ENCODE results near the gene NSL1.
"Not testable (repeated sequence)": the region's sequence is repeated elsewhere in the genome, so short reads cannot be mapped to it uniquely, and the experiment has no call there.

NSL1 gene

DNA sequence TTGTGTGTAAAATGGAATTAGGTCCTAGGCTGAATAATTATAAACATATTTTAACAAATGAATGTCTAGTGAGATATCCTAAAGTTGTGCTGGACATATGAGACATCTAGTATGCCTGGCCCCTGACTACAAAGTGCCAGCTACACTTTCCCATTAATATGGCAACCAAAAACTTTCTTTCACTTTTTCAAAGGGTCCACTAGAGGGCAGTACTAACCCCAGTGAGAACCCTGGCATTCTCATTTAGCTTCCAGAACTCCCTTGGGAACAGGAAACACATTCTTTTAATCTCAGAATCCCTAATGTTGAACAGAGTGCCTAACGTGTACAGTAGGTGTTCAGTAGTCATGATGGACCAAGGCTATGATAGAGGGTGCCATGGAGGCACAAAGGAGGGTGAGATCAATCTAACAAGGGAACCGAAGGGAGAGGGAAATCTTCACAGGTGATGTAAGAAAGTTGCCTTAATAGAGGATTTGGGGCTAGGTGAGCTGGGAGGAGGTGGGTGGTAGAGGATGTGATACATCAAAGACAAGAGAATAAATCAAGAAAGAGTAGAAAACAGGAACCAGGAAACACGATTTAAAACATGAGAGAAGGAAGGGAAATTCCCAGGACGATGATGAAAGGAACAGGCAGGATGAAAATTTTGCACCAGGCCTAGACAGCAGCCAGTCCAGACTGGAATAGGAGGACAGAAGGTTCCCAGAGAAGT is 41.6 kb downstream of the NSL1 start:
- DNase-seq (ENCODE audit: low read depth in 2 of 2): no peak

DNA sequence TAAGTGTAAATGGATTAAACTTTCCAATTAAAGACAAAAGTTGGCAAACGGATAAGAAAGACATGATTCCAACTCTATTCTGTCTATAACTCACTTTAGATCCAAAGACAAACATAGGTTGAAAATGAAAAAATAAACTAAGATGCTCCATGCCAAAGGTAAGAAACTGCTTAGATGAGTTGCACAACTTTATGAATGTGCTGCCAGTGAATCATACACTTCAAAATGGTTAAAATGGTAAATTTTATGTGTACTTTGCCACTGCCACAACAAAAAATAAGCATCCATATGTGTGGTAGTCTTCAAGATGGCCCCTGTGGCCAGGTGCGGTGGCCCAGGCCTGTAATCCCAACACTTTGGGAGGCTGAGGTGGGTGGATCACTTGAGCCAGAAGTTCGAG is 45.0 kb downstream of the NSL1 start:
- DNase-seq (ENCODE audit: low read depth in 2 of 2): no peak

- DNase-seq (ENCODE audit: low read depth in 2 of 2): no peak
Measured at GRCh38 chr1:212745303-212745702, 46.3 kb downstream of the NSL1 start.

- no peak for DNase-seq (ENCODE audit: low read depth in 2 of 2)
Measured at GRCh38 chr1:212743901-212744475, 47.6 kb downstream of the NSL1 start.

DNA sequence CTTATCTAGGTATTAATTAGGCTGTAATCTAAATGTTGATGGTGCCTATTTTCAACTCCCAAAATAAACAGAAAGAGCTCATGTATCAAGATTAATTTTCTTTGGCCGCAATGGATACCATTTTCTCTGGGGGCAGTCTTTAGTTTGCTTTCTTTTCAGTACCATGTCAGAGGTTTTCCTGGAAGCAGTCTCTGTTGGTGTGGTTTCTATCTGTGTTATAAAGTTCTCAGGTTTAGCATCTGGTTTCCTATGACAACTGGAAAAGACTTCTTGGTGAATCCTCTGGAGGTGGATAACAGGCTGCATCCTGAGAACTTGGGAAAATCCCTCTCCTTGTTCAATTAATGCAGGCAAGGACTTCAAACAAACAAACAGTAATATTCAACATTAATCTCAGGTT is 53.2 kb downstream of the NSL1 start:
- no peak for DNase-seq (ENCODE audit: low read depth in 2 of 2)

DNA sequence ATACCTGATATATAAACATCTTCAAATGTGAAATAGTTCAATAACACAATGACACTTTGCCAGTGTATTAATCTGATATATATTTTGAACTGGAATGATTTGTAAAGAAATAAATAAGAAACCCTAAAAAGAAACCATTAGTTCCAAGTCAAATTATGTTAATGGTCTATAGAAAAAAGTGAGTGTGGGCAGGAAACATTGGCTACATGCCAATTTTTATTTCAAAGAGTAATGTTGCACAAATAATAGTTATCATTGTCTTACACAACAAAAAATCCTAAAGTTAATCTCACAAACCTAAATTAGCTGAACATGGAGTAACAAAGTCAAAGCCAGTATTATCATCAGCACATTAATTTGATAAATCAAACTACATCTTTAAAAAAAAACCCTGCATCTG is 54.0 kb downstream of the NSL1 start:
- no peak for DNase-seq (ENCODE audit: low read depth in 2 of 2)

DNA sequence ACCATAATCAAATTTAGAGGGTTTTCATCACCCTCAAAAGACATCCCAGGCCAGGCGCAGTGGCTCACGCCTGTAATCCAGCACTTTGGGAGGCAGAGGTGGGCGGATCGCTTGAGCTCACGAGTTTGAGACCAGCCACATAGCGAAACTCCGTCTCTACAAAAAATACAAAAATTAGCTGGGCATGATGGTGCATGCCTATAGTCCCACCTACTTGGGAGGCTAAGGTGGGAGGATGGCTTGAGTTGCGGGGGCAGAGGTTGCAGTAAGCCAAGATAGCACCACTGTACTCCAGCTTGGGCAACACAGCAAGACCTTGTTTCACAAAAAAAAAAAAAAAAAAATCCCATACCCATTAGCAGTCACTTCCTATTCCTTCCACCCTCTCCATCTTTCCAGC is 58.5 kb downstream of the NSL1 start:
- DNase-seq (ENCODE audit: low read depth in 2 of 2): no peak

GRCh38 chr1:212731630-212732029 is 59.9 kb downstream of the NSL1 start:
- no peak for DNase-seq (ENCODE audit: low read depth in 2 of 2)

DNA sequence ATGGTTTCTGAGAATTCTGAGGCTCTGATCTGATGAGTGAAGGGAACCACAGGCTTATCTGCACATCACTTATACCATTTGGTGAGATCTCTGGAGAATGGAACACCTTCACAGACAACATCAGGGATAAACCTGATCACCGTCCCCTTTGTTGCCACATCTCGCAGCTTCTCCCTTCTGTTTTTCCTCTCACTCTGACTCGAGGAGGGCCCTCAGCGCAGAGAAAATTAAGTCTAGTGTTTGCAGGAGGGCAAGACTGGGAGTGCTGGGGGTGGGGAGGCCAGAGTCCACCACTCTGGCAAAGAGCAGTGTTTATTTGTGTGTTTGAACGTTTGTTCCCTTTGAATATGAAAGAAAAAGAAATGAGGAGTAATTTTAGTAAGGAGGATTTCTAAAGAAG is 63.0 kb downstream of the NSL1 start:
- DNase-seq (ENCODE audit: low read depth in 2 of 2): no peak

DNA sequence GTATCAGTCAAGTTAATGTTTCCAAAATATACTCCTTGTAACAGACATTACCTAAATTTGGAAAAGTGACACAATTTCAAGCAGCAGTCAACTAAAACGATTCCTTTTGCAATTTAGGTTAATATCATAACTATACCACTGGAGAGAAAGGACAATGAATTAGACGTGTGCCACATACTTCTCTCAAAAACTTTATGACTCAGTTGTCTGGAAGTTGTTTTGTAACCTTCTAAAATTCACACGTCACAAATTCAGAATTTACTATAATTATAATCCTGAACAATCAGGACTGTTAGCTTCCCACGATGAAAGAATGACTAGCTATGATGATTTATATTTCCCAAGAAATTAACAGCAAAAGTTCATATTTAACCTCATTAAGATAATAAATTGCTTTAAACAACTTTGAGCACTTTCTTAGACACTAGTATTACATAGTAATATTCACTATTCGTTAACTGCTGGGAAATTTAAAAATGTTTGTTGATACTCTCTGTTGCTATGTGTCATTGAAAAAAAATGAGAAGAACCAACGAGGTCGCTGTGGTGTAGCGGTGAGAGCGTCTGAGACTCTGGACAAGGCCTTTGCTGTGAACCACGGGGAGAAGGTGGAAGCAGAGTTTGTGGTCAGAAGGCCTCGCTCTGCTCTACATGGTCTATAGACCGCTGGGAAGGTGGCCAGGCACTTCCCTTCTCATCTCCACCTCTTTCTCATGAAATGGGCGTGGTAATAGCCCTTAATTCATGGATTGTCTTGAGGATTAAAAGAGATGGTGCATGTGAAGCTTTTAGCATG is 64.0 kb downstream of the NSL1 start:
- DNase-seq (ENCODE audit: low read depth in 2 of 2): no peak

DNA sequence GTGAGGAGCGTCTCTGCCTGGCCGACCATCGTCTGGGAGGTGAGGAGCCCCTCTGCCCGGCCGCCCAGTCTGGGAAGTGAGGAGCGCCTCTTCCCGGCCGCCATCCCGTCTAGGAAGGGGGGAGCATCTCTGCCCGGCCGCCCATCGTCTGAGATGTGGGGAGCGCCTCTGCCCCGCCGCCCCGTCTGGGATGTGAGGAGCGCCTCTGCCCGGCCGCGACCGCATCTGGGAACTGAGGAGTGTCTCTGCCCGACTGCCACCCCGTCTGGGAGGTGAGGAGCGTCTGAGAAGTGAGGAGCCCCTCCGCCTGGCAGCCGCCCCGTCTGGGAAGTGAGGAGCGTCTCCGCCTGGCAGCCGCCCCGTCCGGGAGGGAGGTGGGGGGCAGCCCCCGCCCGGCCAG is 66.9 kb downstream of the NSL1 start:
- DNase-seq (ENCODE audit: low read depth in 2 of 2): not testable (repeated sequence)

DNA sequence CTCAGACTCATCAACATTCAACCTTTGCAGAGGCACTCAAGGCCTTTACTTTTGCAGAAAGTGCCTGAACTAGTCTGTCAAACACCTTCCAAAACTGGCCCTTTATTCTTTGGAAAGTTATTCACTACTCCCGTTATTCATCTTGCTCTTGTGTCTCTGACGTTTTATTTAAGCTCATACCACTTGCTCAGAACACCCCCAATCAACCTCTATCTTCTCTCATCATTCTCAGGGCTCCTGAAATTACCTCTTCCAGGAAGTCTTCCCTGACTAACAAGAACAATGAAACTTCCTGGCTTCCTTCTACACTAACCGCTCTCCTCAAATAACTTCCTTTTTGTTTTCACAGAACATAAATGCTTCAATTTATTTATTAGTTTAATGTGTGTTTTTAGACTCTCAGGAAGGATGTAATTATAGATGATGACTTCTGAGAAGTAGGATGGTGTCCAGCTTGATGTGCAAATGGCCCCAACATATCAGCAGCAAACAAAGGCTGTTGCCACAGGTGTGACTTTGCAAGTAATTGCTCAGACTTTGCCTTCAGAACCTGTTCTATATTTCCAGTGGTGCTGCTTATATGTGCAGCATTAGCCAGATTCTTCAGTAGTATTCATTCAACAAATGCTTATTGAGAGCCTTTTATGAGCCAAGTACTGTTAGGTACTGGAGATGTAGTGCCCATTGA is 69.2 kb downstream of the NSL1 start:
- DNase-seq (ENCODE audit: low read depth in 2 of 2): no peak

- peak in 1 of 2 donors; percentile 20 for DNase-seq (ENCODE audit: low read depth in 2 of 2)
Measured at GRCh38 chr1:212721388-212722247, 70.0 kb downstream of the NSL1 start.

GRCh38 chr1:212719633-212720032 is 71.9 kb downstream of the NSL1 start:
- DNase-seq (ENCODE audit: low read depth in 2 of 2): no peak

DNA sequence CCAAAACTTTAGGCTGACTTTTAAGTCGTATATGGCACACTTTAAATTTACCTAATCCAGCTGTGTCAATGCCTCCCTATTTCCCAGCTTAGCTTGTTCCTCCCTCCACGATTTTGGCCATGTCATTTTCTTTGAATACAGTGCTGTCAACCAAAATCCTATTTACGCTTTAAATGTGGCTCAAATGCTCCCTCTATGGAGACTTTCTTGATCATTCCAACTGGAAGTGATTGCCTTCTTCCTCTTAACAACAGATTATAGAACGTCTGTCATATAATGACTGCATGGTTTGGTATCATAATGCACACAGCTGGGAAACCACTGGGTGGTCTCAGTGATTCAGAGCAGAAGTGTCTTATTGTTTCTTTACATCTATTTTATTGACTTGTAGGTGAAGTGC is 73.1 kb downstream of the NSL1 start:
- DNase-seq (ENCODE audit: low read depth in 2 of 2): no peak

GRCh38 chr1:212716161-212716560 is 75.4 kb downstream of the NSL1 start:
- DNase-seq (ENCODE audit: low read depth in 2 of 2): no peak

DNA sequence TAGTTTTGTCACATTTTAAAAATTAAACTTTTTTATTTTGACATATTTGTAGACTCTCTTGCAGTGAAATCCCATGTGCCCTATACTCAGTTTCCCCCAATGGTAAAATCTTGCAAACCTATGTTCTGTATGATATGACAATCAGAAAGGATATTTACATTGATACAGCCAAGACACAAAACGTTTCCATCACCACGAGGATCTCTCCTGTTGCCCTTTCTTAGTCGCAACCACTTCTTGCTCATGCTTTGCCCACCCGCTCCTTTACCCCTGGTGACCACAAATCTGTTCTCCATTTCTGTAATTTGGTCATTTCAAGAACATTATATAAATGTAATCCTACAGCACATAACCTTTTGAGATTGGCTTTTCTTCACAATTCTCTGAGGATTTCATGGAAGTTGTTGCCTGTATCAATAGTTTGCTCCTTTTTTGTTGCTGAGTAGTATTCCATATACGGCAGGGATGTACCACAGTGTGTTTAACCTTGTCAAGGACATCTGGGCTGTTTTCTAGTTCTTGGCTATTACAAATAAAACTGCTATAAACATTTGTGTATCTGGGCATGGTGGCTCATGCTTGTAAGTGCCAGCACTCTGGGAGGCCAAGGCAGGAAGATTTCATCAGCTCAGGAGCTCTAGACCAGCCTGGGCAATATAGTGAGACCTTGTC is 78.0 kb downstream of the NSL1 start:
- DNase-seq (ENCODE audit: low read depth in 2 of 2): no peak

GRCh38 chr1:212712451-212713303 is 78.9 kb downstream of the NSL1 start:
- no peak for DNase-seq (ENCODE audit: low read depth in 2 of 2)

DNA sequence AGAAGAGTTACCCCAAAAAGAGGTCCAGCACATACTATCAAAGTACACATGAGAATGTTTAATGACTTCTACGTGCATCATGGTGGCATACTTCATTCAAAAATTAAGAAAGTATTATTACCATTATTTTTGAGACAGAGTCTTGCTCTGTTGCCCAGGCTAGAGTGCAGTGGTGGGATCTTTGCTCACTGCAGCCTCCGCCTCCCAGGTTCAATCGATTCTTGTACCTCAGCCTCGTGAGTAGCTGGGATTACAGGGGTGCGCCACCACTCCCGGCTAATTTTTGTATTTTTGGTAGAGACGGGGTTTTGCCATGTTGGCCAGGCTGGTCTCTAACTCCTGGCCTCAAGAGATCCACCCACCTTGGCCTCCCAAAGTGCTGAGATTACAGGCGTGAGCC is 79.6 kb downstream of the NSL1 start:
- DNase-seq (ENCODE audit: low read depth in 2 of 2): not testable (repeated sequence)

- no peak for DNase-seq (ENCODE audit: low read depth in 2 of 2)
Measured at GRCh38 chr1:212710566-212710965, 81.0 kb downstream of the NSL1 start.

Data from stimulated activated CD8-positive, alpha-beta memory T cell treated with anti-CD3 and anti-CD28 coated beads, Interleukin-7, amount 100 ng/mL, for 4 hours (primary cell).